ENCODE results near the gene KRT86. TPM values are rescaled to one million over a fixed set of nuclear protein-coding genes. Genes with fewer than 3 reads are reported as not detected.

The KRT86 gene
- total RNA-seq, 4 donors from 2014 or later: 3.6 TPM; not detected in 3

- no peaks in the 10 kb centered on the region for H3K27me3 ChIP-seq
- DNase-seq: no peak
- H3K27ac ChIP-seq: no peak overlapping the region
- TF ChIP-seq POLR2AphosphoS5 (IDR thresholded peaks at IDR 0.05): no peak
- TF ChIP-seq EP300 (IDR thresholded peaks at IDR 0.05; ENCODE audit: low read depth): no peak
- TF ChIP-seq CTCF (IDR thresholded peaks at IDR 0.05): no peak
- TF ChIP-seq POLR2A (IDR thresholded peaks at IDR 0.05): no peak
- no peaks in the 10 kb centered on the region for H3K36me3 ChIP-seq
- H3K4me1 ChIP-seq: no peaks in the 10 kb centered on the region
- in situ Hi-C loops (cut with MboI; ENCODE audit: low pct_ligation_motif_present in 1 of 4, low pct_unique_long_range_greater_than_20kb in 1 of 4, low sequenced_read_pairs in 3 of 4): no loop called here
- no peaks in the 10 kb centered on the region for H3K9me3 ChIP-seq
- H3K4me3 ChIP-seq: no peak overlapping the region
- 45 to 62% methylated on average over 2 to 3 of the region's 3 CpGs for WGBS, 2 donors (ENCODE audit: low coverage in 1 of 2)
- intact Hi-C loops (cut with DNase I; ENCODE audit: low total_unique reads): no loop called here
Observed at GRCh38 chr12:52353766-52354165, 79.3 kb downstream of the KRT86 start.

GRCh38 chr12:52354200-52354599 is 79.8 kb downstream of the KRT86 start:
- H3K4me1 ChIP-seq: no peaks in the 10 kb centered on the region
- H3K27ac ChIP-seq: no peak overlapping the region
- H3K9me3 ChIP-seq: no peaks in the 10 kb centered on the region
- H3K4me3 ChIP-seq: no peak overlapping the region
- DNase-seq: no peak
- no peak for TF ChIP-seq POLR2A (IDR thresholded peaks at IDR 0.05)
- no peak for TF ChIP-seq EP300 (IDR thresholded peaks at IDR 0.05; ENCODE audit: low read depth)
- TF ChIP-seq POLR2AphosphoS5 (IDR thresholded peaks at IDR 0.05): no peak
- in situ Hi-C loops (cut with MboI; ENCODE audit: low pct_ligation_motif_present in 1 of 4, low pct_unique_long_range_greater_than_20kb in 1 of 4, low sequenced_read_pairs in 3 of 4): no loop called here
- WGBS, 2 donors (ENCODE audit: low coverage in 1 of 2): 0 to 27% methylated on average over 1 to 5 of the region's 5 CpGs
- intact Hi-C loops (cut with DNase I; ENCODE audit: low total_unique reads): no loop called here
- no peaks in the 10 kb centered on the region for H3K27me3 ChIP-seq
- no peaks in the 10 kb centered on the region for H3K36me3 ChIP-seq

- Histone ChIP-seq H3K4me3 (no peak overlapping the region), H3K4me1 (no peaks in the 10 kb centered on the region), H3K27me3 (no peaks in the 10 kb centered on the region), H3K27ac (no peak overlapping the region), H3K36me3 (no peaks in the 10 kb centered on the region), H3K9me3 (no peaks in the 10 kb centered on the region)
- 91 to 92% methylated on average over 5 to 8 of the region's 8 CpGs for WGBS, 2 donors (ENCODE audit: low coverage in 1 of 2)
- no peak for DNase-seq
- TF ChIP-seq CTCF (IDR thresholded peaks at IDR 0.05) (no peak), POLR2AphosphoS5 (IDR thresholded peaks at IDR 0.05) (no peak)
- intact Hi-C loops (cut with DNase I; ENCODE audit: low total_unique reads) (no loop called here), in situ Hi-C loops (cut with MboI; ENCODE audit: low pct_ligation_motif_present in 1 of 4, low pct_unique_long_range_greater_than_20kb in 1 of 4, low sequenced_read_pairs in 3 of 4) (no loop called here)
Observed at GRCh38 chr12:52355176-52355575, 80.7 kb downstream of the KRT86 start.

- in situ Hi-C loops (cut with MboI; ENCODE audit: low pct_ligation_motif_present in 1 of 4, low pct_unique_long_range_greater_than_20kb in 1 of 4, low sequenced_read_pairs in 3 of 4) (no loop called here), intact Hi-C loops (cut with DNase I; ENCODE audit: low total_unique reads) (no loop called here)
- no peaks in the 10 kb centered on the region for H3K36me3 ChIP-seq
- H3K4me1 ChIP-seq: no peaks in the 10 kb centered on the region
- H3K27ac ChIP-seq: no peak overlapping the region
- no peaks in the 10 kb centered on the region for H3K9me3 ChIP-seq
- TF ChIP-seq EP300 (IDR thresholded peaks at IDR 0.05; ENCODE audit: low read depth) (no peak), POLR2AphosphoS5 (IDR thresholded peaks at IDR 0.05) (no peak), POLR2A (IDR thresholded peaks at IDR 0.05) (no peak), CTCF (IDR thresholded peaks at IDR 0.05) (no peak)
- 92 to 100% methylated on average over 2 to 56 of the region's 56 CpGs for WGBS, 2 donors (ENCODE audit: low coverage in 1 of 2)
- no peak for DNase-seq
- H3K27me3 ChIP-seq: no peaks in the 10 kb centered on the region
- no peak overlapping the region for H3K4me3 ChIP-seq
Observed at GRCh38 chr12:52356031-52356761, 81.8 kb downstream of the KRT86 start.

Data from transverse colon (tissue), 4 donors.